OCI-LY7 (cell line): ENCODE measurements around the gene ZBTB40.

Experiments
- EZH2phosphoT487 ChIP-seq: fragments of 200-600 bp; sonication (generic); IDR thresholded peaks from 2 replicates; pipeline ENCODE4 v1.6.1; 2018; ENCODE audit warnings: low read depth, borderline replicate concordance, mild to moderate bottlenecking, mixed run types, antibody characterized with exemption, low read length, moderate library complexity, mixed read lengths
- TF ChIP-seq, protein P1 (sequence below): fragments of 200-600 bp; sonication (generic); conservative IDR thresholded peaks from 2 replicates; pipeline ENCODE4 v1.5.1; 2014; ENCODE audit warnings: mild to moderate bottlenecking, antibody characterized with exemption, low read length, moderate library complexity, mixed read lengths

DNA sequence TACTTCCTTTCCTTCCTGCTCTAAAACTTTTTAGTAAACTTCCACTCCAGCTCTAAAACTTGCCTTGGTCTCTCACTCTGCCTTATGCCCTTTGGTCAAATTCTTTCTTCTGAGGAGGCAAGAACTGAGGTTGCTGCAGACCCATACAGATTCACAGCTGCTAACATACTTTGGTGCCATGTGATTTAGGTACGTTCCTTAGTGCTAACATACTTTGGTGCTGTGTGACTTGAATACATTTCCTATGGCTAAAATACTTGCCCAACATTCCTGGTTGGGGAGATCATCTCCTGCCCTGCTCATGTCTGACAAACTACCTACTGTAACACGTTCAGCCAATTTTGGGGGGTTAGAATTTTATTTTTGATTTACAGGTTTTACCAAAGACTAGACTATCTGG is 6.8 kb upstream of the ZBTB40 start:
- TF ChIP-seq, protein P1, sequence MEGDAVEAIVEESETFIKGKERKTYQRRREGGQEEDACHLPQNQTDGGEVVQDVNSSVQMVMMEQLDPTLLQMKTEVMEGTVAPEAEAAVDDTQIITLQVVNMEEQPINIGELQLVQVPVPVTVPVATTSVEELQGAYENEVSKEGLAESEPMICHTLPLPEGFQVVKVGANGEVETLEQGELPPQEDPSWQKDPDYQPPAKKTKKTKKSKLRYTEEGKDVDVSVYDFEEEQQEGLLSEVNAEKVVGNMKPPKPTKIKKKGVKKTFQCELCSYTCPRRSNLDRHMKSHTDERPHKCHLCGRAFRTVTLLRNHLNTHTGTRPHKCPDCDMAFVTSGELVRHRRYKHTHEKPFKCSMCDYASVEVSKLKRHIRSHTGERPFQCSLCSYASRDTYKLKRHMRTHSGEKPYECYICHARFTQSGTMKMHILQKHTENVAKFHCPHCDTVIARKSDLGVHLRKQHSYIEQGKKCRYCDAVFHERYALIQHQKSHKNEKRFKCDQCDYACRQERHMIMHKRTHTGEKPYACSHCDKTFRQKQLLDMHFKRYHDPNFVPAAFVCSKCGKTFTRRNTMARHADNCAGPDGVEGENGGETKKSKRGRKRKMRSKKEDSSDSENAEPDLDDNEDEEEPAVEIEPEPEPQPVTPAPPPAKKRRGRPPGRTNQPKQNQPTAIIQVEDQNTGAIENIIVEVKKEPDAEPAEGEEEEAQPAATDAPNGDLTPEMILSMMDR: no peak
- TF ChIP-seq EZH2phosphoT487: no peak
